ENCODE data around the gene IDH3G. TPM values are rescaled to one million over a fixed set of nuclear protein-coding genes. Genes with fewer than 3 reads are reported as not detected.

Gene IDH3G
- total RNA-seq = 81.2 TPM
- long read RNA-seq, partial matches to known transcripts = 12 of 151 reads
- long read RNA-seq, other reads (novel, unspliced or antisense) = 138 of 151 reads

GRCh38 chrX:153794018-153794896 lies at the start of gene IDH3G, which contains the start of gene SSR4:
TSS of gene IDH3G (minus strand) at chrX:153794375. CDS start at chrX:153794326, 49 bp downstream.
TSS of gene SSR4 (plus strand) at chrX:153794668. CDS start at chrX:153794688, 20 bp downstream.
- intact Hi-C loops (cut with micrococcal nuclease) = no loop called here
- ATAC-seq = peak; percentile 96
- peak; percentile 96 for DNase-seq

DNA sequence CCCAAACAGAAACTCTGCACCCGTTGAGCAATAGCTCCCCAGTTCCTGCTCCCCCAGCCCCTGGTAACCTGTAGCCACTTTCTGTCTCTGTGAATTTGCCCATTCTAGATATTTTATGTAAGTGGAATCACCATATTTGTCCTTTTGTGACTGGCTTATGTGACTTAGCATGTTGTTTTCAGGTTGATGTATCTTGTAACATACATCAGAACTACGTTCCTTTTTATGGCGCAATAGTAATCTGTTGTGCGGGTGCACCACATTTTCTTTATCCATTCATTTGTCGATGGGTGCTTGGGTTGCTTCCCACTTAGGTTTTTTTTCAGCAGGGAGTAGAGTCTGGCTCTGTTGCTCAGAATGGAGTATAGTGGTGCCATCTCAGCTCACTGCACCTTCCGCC lies 42.7 kb upstream of the IDH3G start:
- ATAC-seq (no peak), DNase-seq (no peak)
- intact Hi-C loops (cut with micrococcal nuclease) = no loop called here

DNA sequence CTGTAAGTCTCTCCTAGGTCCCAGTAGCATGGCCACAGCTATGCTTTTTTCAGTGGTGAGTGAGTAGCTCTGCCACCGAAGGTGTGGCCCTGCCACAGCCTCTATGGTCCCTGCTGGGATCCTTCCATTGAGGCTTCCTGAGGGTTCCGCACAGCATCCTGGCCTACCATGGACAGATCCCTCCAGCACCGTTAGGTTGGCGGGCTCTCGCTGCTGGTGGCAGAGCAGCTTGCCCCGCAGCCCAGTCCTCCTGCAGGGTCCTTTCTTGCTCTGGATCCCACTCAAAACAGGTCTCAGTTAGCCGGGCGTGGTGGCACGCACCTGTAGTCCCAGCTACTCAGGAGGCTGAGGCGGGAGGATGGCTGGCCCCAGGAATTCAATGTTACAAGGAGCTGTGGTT lies 38.6 kb upstream of the IDH3G start:
- ATAC-seq (no peak), DNase-seq (no peak)
- intact Hi-C loops (cut with micrococcal nuclease) = no loop called here

DNA sequence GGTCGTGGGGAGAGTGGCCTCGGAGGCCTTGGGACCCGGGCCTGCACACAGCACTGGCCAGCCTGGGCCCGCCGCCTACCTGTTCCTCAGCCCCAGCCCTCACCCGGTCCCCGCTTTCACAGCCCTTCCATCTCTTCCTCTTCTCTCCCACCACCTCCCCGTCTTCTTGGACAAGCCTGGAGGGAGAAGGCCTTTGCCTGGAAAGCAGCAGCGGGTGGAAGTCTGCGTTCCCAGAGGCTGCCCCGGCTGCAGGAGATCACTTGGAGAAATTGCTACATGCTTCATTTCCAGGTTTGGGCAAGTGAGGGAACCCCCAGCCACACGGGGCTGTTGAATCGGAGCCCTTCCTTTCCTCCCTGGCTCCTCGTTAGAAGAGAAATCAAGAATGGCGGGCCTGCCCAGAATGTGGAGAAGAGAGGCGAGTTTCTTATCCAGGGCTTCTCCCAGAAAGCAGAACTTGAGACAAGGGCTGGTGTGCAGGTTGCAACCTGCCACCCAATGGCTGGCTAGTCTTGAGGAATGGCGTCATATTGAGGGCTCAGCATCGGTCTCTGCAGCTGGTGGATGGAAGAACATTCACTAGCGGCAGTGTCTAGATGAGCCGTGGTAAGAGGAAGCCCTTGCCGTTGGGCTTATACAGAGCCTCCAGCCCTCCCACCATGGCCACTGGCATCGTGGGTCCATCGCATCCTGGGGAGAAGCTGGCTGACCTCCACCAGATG lies 37.4 kb upstream of the IDH3G start:
- no peak for ATAC-seq
- no peak for DNase-seq
- intact Hi-C loops (cut with micrococcal nuclease) = no loop called here

GRCh38 chrX:153830640-153831428 lies 36.7 kb upstream of the IDH3G start:
- ATAC-seq = no peak
- no peak for DNase-seq
- intact Hi-C loops (cut with micrococcal nuclease) = no loop called here

GRCh38 chrX:153829799-153830639 lies 35.8 kb upstream of the IDH3G start, which contains the start of gene PDZD4:
TSS of gene PDZD4 (minus strand) at chrX:153830544. CDS start at chrX:153830298, 246 bp downstream.
- intact Hi-C loops (cut with micrococcal nuclease) = no loop called here
- peak; percentile 21 for ATAC-seq
- no peak for DNase-seq

DNA sequence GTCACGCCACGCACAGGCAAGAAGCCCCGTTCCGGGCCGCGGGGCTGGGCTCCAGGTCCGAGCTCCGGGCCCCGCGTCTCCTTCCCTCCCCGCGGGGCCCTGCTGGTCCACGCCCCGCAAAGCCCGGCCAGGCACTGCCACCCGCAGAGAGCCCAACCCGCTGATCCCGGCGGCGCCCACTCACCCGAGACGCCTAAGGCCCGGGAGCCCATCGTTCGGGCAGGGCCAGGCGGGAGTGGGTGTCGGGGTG lies 35.3 kb upstream of the IDH3G start:
- peak; percentile 20 for ATAC-seq
- no peak for DNase-seq
- intact Hi-C loops (cut with micrococcal nuclease) = no loop called here

- intact Hi-C loops (cut with micrococcal nuclease) = no loop called here
- ATAC-seq = peak; percentile 40
Measured at GRCh38 chrX:153828723-153829548, 34.8 kb upstream of the IDH3G start.

DNA sequence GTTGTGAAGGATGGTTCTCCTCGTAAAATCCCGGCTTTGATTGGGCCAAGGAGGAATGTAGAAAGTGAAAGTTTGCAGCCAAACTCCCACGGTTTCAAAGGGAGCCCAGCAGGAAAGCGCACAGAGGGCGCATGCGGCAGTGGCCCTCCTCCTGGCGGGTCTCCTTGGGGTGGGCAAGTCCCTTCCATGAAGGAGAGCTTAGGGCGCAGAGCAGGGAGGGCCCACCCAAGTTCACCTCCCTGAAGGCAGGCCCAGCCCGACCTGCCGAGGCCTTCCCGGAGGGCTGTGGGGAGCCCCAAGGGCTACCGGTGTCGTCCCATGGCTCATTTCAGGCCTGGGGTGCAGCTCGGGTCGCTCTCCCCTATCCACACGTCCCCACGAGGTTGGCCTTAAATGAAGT lies 34.1 kb upstream of the IDH3G start:
- ATAC-seq (no peak), DNase-seq (no peak)
- intact Hi-C loops (cut with micrococcal nuclease) = no loop called here

More at GRCh38 chrX:153828723-153829548, 34.8 kb upstream of the IDH3G start:
- no peak for DNase-seq

DNA sequence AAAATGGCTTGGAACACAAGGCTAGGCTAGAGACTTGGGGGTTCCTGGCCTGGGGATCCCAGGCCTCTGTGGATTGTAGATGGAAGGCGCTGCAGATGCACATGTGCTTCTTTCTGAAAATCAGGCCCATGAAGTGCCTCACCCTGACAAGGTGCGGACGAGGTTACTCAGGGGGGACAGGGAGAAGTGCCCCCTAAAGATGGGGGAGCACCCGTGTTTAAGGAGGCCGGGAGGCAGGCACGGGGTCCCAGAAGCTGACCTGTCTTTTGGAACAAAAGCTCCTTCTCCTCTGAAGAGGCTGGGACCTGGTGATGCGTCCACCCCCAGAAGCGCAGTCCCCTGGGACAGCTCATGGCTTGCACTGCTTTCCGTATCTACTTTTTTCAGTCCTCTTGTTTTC lies 33.7 kb upstream of the IDH3G start:
- DNase-seq (no peak), ATAC-seq (no peak)
- intact Hi-C loops (cut with micrococcal nuclease) = no loop called here

DNA sequence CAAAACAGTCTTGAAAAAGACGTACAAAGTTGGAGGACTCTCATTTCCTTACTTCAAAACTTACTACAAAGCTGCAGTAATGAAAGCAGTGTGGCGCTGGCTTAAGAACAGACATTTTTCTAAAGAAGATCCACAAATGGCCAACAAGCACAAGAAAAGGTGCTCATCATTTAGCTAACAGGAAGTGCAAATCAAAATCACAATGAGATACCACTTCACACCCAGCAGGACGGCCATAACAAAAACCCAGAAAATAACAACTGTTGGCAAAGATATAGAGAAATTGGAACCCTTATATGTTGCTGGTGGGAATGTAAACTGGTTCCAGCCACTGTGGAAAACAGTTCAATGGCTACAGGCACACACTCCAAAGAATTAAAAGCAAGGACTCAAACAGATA lies 32.8 kb upstream of the IDH3G start:
- ATAC-seq = no peak
- DNase-seq = no peak
- intact Hi-C loops (cut with micrococcal nuclease) = no loop called here

DNA sequence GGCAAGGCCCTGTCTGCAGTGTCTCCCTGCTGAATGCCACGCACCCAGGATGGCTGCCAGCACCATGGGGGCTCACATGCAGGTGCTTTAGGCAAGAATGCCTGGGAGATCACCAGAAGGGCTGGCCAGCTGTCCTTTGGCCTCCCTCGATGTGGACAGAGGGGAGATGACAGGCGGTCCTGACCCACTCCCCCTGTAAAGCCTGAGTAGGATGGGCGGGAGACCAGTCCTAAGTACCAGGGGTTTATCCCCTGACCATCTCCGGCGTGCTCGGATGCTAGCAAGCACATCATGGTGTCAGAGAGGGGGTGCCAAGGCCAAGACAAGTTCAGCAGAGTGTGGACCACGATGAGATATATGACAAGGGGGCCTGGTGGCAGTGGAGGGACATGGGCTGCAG lies 30.9 kb upstream of the IDH3G start:
- intact Hi-C loops (cut with micrococcal nuclease) = no loop called here
- no peak for ATAC-seq

GRCh38 chrX:153824348-153824747 lies 30.2 kb upstream of the IDH3G start:
- no peak for DNase-seq
- ATAC-seq = no peak
- intact Hi-C loops (cut with micrococcal nuclease) = no loop called here

More for the DNA sequence above, 30.9 kb upstream of the IDH3G start:
- no peak for DNase-seq

- intact Hi-C loops (cut with micrococcal nuclease) = no loop called here
- DNase-seq = no peak
- ATAC-seq = no peak
Measured at GRCh38 chrX:153821066-153821465, 26.9 kb upstream of the IDH3G start.

DNA sequence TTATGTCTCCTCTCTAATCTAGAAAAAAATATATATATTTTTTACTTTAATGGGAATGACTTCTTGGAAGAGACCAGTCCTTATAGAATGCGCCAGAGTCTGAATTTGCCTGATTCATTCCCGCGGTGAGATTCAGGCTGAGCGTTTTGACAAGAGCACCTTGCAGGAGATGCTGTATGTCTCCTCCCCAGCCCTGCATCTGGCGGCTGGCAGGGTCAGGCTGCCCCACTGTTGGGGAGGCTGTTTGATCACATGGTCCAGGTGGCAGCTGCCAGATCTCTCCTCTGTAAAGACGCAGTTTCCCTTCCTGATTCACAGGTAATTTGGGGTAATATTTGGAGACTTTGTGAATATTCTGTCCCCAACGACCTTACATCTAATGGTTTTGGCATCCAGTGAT lies 26.4 kb upstream of the IDH3G start:
- intact Hi-C loops (cut with micrococcal nuclease) = no loop called here
- no peak for ATAC-seq
- no peak for DNase-seq

GRCh38 chrX:153819384-153820040 lies 25.3 kb upstream of the IDH3G start:
- DNase-seq (no peak), ATAC-seq (no peak)
- intact Hi-C loops (cut with micrococcal nuclease) = no loop called here

- intact Hi-C loops (cut with micrococcal nuclease) = no loop called here
- DNase-seq (peak; percentile 74), ATAC-seq (peak; percentile 92)
Measured at GRCh38 chrX:153818571-153819383, 24.6 kb upstream of the IDH3G start.

Measured in left ventricle myocardium superior (tissue), 1 donor.